ENCODE measurements around the gene PRORP.

GRCh38 chr14:35083530-35084150 is 38.7 kb upstream of the PRORP start:
- TF ChIP-seq CTCF (IDR thresholded peaks at IDR 0.05; ENCODE audit: low read depth, low read length) = no peak
- TF ChIP-seq EZH2phosphoT487 (IDR thresholded peaks at IDR 0.05; ENCODE audit: low read depth) = no peak
